Measurements from ENCODE around the gene TPSAB1.
"Not testable (repeated sequence)": the region's sequence is repeated elsewhere in the genome, so short reads cannot be mapped to it uniquely, and the experiment has no call there.

DNA sequence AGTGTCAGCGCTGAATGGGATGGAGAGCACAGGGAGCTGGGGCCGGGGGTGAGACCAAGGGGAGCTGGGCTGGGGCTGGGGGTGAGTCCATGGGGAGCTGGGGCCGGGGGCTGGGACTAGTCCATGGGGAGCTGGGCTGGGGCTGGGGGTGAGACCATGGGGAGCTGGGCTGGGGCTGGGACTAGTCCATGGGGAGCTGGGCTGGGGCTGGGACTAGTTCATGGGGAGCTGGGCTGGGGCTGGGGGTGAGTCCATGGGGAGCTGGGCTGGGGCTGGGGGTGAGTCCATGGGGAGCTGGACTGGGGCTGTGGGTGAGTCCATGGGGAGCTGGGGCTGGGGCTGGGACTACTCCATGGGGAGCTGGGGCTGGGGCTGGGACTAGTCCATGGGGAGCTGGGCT lies 14.3 kb downstream of the TPSAB1 start:
- not testable (repeated sequence) for TF ChIP-seq EZH2 (IDR thresholded peaks at IDR 0.05; ENCODE audit: insufficient read depth, poor library complexity, severe bottlenecking); EZH2phosphoT487 (IDR thresholded peaks at IDR 0.05; ENCODE audit: insufficient read depth, low read depth)
